Measurements from ENCODE around the gene SH3RF2.
"Not testable (repeated sequence)": the region's sequence is repeated elsewhere in the genome, so short reads cannot be mapped to it uniquely, and the experiment has no call there.

Gene SH3RF2

DNA sequence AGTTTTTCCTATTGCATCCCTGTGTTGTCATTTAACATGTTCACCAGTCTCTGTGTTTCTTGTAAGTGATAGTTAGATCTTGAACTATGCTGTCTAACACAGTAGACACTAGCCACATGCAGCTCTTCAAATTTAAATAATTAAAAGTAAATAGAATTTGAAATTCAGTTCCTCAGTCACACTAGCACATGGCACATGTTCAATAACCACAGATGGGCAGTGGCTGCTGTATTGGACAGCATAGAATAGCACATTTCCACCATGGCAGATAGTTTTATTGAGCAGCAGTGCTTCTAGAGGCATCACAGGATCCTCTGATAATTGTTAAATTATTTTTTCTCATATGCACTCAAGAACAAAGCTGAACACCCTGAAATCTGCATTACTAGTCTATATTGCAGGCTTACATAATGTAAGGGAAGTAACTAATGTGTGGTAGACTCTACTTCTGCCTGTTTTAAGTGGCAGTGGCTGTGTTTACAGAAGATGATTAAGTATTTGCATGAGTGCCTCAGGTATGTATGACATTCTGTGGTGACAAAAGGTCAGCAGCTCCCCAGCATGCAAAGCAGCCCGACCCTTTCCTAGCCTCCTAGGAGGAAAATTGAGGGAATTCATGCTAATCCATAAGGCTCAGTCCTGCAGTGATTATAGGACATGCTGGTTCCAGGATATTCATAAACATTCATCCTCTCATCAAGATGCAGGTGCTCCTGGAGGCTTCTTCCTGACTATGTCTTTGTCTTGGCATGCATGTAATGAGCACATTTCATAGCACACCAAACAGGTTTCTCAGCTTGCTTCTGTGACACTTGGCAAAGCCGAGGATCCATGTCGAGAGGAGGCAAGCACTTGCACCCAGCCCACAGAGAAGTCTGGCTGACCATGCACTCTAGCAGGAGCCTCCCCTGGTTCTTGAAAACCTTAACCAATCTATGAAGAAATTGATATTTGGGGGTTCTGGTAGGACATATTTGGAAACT is 45.5 kb downstream of the SH3RF2 start:
- DNase-seq, result no peak

GRCh38 chr5:145982572-145983318 is 46.4 kb downstream of the SH3RF2 start:
- no peak for DNase-seq

DNA sequence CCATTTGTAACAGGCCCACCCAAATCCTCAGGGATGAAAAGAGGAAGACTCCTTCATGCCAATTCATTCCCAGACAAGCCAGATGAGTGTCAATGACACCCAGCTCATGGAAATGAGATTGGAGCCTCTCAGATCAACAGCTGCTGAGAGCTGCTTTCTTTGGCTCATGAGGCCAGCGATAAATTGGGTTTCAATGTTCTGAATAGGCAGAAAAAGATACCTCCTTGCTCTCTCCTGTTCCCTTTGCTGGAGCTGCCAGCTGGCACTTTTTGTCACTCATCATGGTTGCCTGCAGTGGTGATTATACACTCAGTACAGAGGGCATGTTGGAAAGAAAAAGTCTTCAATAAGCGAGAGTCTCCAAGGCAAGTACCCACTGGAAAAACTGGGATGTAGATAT is 47.1 kb downstream of the SH3RF2 start:
- no peak for DNase-seq

DNA sequence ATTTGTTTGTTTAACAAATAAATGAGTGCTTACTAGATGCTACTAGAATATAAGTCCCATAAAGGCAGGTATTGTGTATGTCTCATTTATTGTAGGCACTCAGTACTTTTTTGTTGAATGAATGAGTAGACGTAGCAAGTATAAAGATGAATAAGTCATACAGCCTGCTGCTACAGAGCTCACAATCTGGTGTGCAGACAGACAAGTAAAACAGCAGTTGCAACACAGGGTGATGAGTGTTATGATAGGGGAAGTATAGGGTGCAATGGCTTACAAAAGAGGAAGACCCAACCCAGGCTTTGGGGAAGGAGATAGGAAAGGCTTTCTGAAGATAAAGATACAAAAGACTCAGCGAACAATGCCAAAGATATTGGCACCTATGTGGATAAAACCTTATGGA is 47.7 kb downstream of the SH3RF2 start:
- no peak for DNase-seq

DNA sequence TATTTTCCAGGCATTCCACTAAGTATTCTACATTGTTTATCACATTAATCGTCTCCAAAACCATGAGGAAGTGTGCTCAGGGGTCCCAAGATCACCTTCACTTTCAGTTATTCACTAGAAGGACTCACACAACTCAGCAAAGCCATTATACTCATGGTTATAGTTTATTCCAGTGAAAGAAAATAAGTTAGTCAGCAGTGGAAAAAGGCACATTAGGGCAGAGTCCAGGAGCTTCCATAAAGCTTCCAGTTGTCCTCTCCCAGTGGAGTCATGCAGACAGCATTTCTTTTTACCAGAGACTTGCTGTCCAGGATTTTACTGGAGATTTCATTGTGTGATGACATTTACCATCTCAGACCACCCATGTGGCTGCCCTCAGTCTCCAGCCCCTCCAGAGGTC is 51.5 kb downstream of the SH3RF2 start:
- no peak for DNase-seq

DNA sequence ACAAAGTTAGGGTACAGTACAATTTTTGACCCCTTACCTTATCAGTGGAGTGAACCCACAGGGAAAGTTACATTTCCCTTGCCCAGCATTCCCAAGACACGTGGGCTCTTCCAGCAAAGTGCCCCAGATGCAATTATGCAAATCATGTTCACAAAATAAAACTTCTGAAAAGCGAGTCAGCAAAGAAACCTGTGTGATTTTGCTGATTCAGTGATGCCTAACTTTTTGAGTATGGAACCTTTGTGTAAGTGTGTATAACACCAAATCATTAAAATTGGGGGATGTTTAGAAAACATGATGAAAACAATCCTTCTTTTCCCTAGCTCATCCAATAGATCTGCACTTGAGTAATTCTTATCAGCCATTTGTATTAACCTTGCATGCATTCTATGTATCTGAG is 52.6 kb downstream of the SH3RF2 start:
- DNase-seq, result no peak

DNA sequence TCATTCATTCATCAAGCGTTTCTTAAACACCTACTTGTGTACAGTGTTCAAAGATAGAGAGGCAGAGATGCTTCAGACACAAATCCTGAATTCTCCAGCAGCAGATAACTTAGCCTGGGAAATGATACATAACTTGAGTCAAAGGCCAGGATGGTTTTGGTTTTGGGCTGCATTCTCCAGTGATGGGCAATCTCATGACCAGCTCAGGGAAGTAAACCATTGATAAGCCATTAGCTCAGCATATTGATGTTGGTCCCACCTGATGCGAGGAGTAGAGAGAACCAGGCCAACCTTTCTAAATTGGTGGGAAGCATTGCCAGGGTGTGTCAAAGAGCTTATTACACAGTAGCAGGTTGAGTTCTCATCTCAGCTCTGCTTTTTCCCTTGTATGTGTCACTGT is 53.0 kb downstream of the SH3RF2 start:
- DNase-seq, result no peak

- DNase-seq, result no peak
Observed at GRCh38 chr5:145990170-145990569, 53.8 kb downstream of the SH3RF2 start.

DNA sequence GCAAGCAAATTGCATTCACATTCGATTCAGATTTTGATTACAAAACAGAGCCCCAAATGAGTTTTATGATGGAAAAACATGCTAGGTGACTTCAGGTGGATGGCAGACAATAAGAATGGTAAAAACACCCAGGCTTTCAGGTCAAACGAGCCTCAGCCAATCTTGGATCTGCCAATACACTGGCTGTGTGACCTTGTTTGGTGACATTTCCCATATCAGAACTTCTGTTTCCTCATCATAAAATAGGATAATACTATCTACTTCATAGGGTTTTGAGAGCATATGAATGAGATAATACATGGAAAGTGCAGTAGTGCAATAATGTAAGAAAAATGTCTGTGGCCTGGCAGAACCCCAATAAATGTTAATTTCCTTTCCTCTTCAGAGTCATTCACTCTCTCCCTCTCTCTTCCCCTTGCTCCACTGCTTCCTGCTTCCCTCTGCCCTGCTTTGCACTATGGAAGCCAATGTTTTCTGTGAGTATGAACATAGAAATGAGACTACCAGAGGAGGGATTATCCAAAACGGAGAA is 54.7 kb downstream of the SH3RF2 start:
- no peak for DNase-seq

- not testable (repeated sequence) for DNase-seq
Observed at GRCh38 chr5:145993538-145993937, 57.2 kb downstream of the SH3RF2 start.

- DNase-seq, result no peak
Observed at GRCh38 chr5:145996135-145996534, 59.8 kb downstream of the SH3RF2 start.

DNA sequence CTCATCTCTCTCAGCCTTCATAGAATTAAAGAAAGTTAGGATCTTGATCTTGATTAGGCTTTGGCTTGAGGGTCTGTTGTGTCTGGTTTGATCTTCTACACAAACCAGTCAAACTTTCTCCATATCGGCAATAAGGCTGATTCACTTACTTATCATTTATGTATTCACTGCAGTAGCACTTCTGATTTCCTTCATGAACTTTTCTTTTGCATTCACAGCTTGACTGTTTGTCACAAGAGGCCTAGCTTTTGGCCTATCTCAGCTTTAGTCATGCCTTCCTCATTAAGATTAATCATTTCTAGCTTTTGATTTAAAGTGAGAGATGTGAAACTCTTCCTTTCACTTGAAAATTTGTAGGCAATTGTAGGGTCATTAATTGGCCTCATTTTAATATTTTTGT is 62.8 kb downstream of the SH3RF2 start:
- DNase-seq, result no peak

DNA sequence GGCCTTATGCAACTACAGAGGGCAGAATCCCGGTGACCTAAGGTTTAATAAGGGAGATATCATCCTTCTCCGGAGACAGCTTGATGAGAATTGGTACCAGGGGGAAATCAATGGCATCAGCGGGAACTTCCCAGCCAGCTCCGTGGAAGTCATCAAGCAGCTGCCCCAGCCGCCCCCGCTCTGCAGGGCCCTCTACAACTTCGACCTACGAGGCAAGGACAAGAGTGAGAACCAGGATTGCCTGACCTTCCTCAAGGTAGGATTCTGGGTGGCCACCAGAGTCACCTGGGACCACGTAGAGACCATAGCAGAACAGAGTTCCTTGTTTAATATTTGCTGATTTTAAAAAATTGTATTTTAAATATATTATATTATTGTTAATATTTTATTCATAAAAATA is 63.7 kb downstream of the SH3RF2 start:
- DNase-seq, result no peak

GRCh38 chr5:146001544-146002190 is 65.3 kb downstream of the SH3RF2 start:
- no peak for DNase-seq

GRCh38 chr5:146002491-146002890 is 66.1 kb downstream of the SH3RF2 start:
- no peak for DNase-seq

GRCh38 chr5:146003852-146004251 is 67.5 kb downstream of the SH3RF2 start:
- no peak for DNase-seq

DNA sequence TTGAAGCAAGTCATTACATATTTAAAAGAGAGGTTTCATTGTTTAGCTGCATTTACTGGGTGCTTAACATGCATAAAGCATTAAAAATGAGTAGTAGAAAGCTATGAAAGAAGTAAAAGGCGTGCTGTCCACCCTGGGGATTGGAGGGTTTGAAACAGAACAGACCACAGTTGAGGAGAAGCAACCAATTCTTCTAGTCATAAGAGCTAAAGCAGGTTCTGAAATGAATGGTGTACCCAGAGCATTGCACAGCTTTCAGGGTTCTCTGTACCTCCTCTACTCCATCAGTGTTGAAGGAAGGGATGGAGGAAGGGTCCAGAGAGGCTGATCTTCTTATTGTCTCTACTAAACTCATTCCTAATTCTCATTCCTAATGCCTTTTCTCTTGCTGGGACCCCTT is 68.9 kb downstream of the SH3RF2 start:
- DNase-seq, result no peak

DNA sequence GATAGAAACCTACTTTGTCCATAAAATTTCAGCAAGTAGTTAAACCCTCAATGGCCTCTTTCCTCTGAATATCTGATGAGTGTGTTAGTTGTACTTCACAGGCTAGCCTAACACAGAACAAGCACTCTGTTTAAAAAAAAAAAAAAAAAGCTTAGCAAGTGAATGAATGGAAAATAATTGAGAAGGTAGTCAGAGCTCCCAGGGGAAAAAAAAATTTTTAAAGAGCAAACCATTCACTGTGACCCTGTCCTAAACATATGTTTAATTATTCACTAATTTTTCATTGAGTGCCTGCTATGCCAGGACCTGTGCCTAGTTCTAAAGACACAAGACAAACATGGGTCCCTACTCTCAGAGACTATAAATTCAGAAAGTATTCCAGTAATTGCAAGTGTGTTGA is 69.3 kb downstream of the SH3RF2 start:
- DNase-seq, result no peak

GRCh38 chr5:146006470-146007190 is 70.3 kb downstream of the SH3RF2 start:
- no peak for DNase-seq

DNA sequence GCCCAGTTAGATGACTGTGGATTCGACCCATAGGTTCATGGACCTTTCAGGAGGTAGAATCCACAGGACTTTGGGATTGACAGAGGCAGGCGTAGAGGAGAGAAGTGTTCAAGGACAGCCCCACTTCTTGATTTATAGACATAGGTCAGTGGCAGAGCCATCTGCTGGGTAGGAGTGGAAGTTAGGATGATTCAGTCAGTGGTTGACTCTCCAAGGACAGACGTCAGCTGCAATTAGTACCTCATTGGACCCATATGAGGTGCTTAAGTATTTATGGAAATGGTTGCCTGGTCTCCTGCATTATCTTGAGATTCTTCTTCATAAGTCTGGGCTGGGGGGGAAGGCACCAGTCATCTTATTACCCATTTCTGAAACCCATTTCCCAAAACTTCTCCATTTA is 70.9 kb downstream of the SH3RF2 start:
- DNase-seq, result no peak

GRCh38 chr5:146007989-146008388 is 71.6 kb downstream of the SH3RF2 start:
- DNase-seq, result no peak

GRCh38 chr5:146009020-146009419 is 72.6 kb downstream of the SH3RF2 start:
- DNase-seq, result no peak

DNA sequence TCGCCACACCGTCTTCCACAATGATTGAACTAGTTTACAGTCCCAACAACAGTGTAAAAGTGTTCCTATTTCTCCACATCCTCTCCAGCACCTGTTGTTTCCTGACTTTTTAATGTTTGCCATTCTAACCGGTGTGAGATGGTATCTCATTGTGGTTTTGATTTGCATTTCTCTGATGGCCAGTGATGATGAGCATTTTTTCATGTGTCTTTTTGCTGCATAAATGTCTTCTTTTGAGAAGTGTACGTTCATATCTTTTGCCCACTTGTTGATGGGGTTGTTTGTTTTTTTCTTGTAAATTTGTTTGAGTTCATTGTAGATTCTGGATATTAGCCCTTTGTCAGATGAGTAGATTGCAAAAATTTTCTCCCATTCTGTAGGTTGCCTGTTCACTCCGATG is 74.1 kb downstream of the SH3RF2 start:
- DNase-seq, result not testable (repeated sequence)

Measured in NCI-H1694 (cell line).